RWPE1 (cell line): ENCODE data around the gene MED20.

Experiments used
- CTCF ChIA-PET: fragments of 350-600 bp; sonication (Branson Sonifier 250); formaldehyde crosslinking; extraction: SDS; loops from one replicate; lab custom pipeline; 2021; lab: Yijun Ruan, JAX
- POLR2A ChIA-PET: fragments of 400-600 bp; formaldehyde crosslinking; extraction: SDS; loops from one replicate; lab custom pipeline; 2020; ENCODE audit warnings: antibody characterized with exemption; ENCODE audit not compliant: low non-redundant PET; lab: Yijun Ruan, JAX
- DNase-seq: peaks from one replicate; pipeline ENCODE4 v3.0.0; 2012; ENCODE audit warnings: low spot score
- H3K27ac ChIP-seq: fragments of 450-650 bp; 2 replicates; pipeline ENCODE4 v1.5.1; 2017
- CTCF ChIP-seq: fragments of 450-650 bp; conservative IDR thresholded peaks from 2 replicates; pipeline ENCODE4 v1.5.1; 2017; ENCODE audit warnings: low read depth, mild to moderate bottlenecking

The MED20 gene

GRCh38 chr6:41887331-41887751, 33.6 kb downstream of the MED20 start:
- ChIA-PET CTCF (interaction anchor here (0.8 to 1.0 kb wide), 2 partner anchors 10 to 34 kb away, joined by 5 to 6 read pairs; partner anchors contain the start of genes BYSL and MED20), POLR2A (interaction anchor here (1.0 kb wide), 1 partner anchor 34 kb away, joined by 3 read pairs; the partner anchor contains the start of genes BYSL and MED20)
- no peak for DNase-seq
- H3K27ac ChIP-seq, result no peak overlapping the region
- no peak for TF ChIP-seq CTCF

- CTCF ChIA-PET, result no interaction called here
- no peak overlapping the region for H3K27ac ChIP-seq
- POLR2A ChIA-PET, result no interaction called here
- no peak for TF ChIP-seq CTCF
- DNase-seq, result no peak
Observed at GRCh38 chr6:41885930-41886329, 35.0 kb downstream of the MED20 start.

- H3K27ac ChIP-seq, result no peak overlapping the region
- POLR2A ChIA-PET, result no interaction called here
- CTCF ChIA-PET, result interaction anchor here (0.7 kb wide), 1 partner anchor 95 kb away, joined by 3 read pairs; no protein-coding TSS in a partner anchor
- no peak for DNase-seq
- no peak for TF ChIP-seq CTCF
Observed at GRCh38 chr6:41884957-41885356, 36.0 kb downstream of the MED20 start.

- H3K27ac ChIP-seq, result no peak overlapping the region
- CTCF ChIA-PET, result no interaction called here
- DNase-seq, result no peak
- no peak for TF ChIP-seq CTCF
- POLR2A ChIA-PET, result no interaction called here
Observed at GRCh38 chr6:41881506-41881905, 39.4 kb downstream of the MED20 start.

GRCh38 chr6:41878961-41879405, 42.0 kb downstream of the MED20 start:
- TF ChIP-seq CTCF, result no peak
- ChIA-PET POLR2A (no interaction called here), CTCF (interaction anchor here (0.6 kb wide), 1 partner anchor 165 kb away, joined by 7 read pairs; no protein-coding TSS in a partner anchor)
- no peak overlapping the region for H3K27ac ChIP-seq
- no peak for DNase-seq

- TF ChIP-seq CTCF, result no peak
- no peak for DNase-seq
- ChIA-PET POLR2A (no interaction called here), CTCF (no interaction called here)
- no peak overlapping the region for H3K27ac ChIP-seq
Observed at GRCh38 chr6:41878246-41878645, 42.7 kb downstream of the MED20 start.
